HL-60 (cell line): ENCODE results near the gene UBASH3A.

Experiments used
- DNase-seq, 2 experiments: peaks; one replicate each; pipeline ENCODE4 v3.0.0-alpha.2; 2010 to 2020; ENCODE audit warnings: low read depth in 1 of 2, low spot score in 1 of 2
- H3K27ac ChIP-seq: fragments of 250-450 bp; sonication (Bioruptor Pico); replicated peaks from 2 replicates; pipeline ENCODE4 v1.5.1; 2020; ENCODE audit warnings: mild to moderate bottlenecking, moderate library complexity
- H3K27me3 ChIP-seq: fragments of 250-450 bp; sonication (Bioruptor Pico); 2 replicates; pipeline ENCODE4 v1.5.1; 2021; ENCODE audit warnings: mild to moderate bottlenecking, moderate library complexity; ENCODE audit not compliant: insufficient read depth, poor library complexity, severe bottlenecking
- H3K4me3 ChIP-seq: replicated peaks from 2 replicates; pipeline ENCODE4 v1.5.1; 2011; ENCODE audit warnings: mild to moderate bottlenecking, control low read depth, low read length; ENCODE audit not compliant: insufficient read depth
- CTCF ChIP-seq: IDR thresholded peaks from one replicate; pipeline ENCODE4 v1.5.1; 2011; ENCODE audit warnings: low read length, control low read depth, inconsistent platforms; ENCODE audit not compliant: insufficient read depth
- GABPA ChIP-seq: IDR thresholded peaks from 2 replicates; pipeline ENCODE4 v1.6.1; 2012; ENCODE audit warnings: low read depth
- POLR2AphosphoS5 ChIP-seq: IDR thresholded peaks from 2 replicates; pipeline ENCODE4 v1.6.1; 2012; ENCODE audit warnings: low read depth
- REST ChIP-seq: IDR thresholded peaks from 2 replicates; pipeline ENCODE4 v1.6.1; 2012; ENCODE audit warnings: low read depth; ENCODE audit not compliant: insufficient replicate concordance
- SPI1 ChIP-seq: IDR thresholded peaks from 2 replicates; pipeline ENCODE4 v1.6.1; 2012; ENCODE audit warnings: low read depth, mild to moderate bottlenecking, borderline replicate concordance

Gene UBASH3A

GRCh38 chr21:42433946-42434551 is 30.3 kb downstream of the UBASH3A start:
- H3K27ac ChIP-seq: no peak overlapping the region
- H3K4me3 ChIP-seq: no peak overlapping the region
- H3K27me3 ChIP-seq: no peaks in the 10 kb centered on the region
- no peak for DNase-seq
- no peak for TF ChIP-seq GABPA
- no peak for TF ChIP-seq REST
- no peak for TF ChIP-seq CTCF
- no peak for TF ChIP-seq SPI1
- TF ChIP-seq POLR2AphosphoS5: no peak

- Histone ChIP-seq H3K4me3 (no peak overlapping the region), H3K27ac (no peak overlapping the region), H3K27me3 (no peaks in the 10 kb centered on the region)
- no peak for DNase-seq
- TF ChIP-seq GABPA: no peak
- TF ChIP-seq REST: no peak
- no peak for TF ChIP-seq CTCF
- no peak for TF ChIP-seq SPI1
- no peak for TF ChIP-seq POLR2AphosphoS5
Measured at GRCh38 chr21:42434884-42435283, 31.2 kb downstream of the UBASH3A start.

- Histone ChIP-seq H3K27ac (no peak overlapping the region), H3K27me3 (no peaks in the 10 kb centered on the region), H3K4me3 (no peak overlapping the region)
- no peak for DNase-seq
- TF ChIP-seq REST (no peak), CTCF (no peak), SPI1 (no peak), POLR2AphosphoS5 (no peak), GABPA (no peak)
Measured at GRCh38 chr21:42435401-42435800, 31.7 kb downstream of the UBASH3A start.
